ENCODE data around the gene TOPBP1. TPM values are rescaled to one million over a fixed set of nuclear protein-coding genes. Genes with fewer than 3 reads are reported as not detected.

The TOPBP1 gene
- total and polyA plus RNA-seq, 2 of the 4 experiments (the other 2 are of a cell fraction) = 19.5 to 50.5 TPM

GRCh38 chr3:133561679-133562078, 100.1 kb downstream of the TOPBP1 start:
- no peak for DNase-seq
- Histone ChIP-seq H4K8ac (ENCODE audit: low read depth in 2 of 2, low read length in 2 of 2) (no peak overlapping the region), H2BK20ac (ENCODE audit: low read depth, low read length) (no peak overlapping the region), H3K23ac (ENCODE audit: low read depth, low read length) (no peak overlapping the region), H4K5ac (ENCODE audit: low read depth, low read length) (no peak overlapping the region), H3K18ac (ENCODE audit: low read depth, low read length) (no peak overlapping the region), H2AK9ac (replicated peaks; ENCODE audit: low read depth, low read length, poor library complexity) (no peak overlapping the region), H3K79me1 (ENCODE audit: low read depth in 1 of 2, low read length in 2 of 2) (no peaks in the 10 kb centered on the region), H3K27me3 (ENCODE audit: control insufficient read depth, insufficient read depth, low read length) (no peaks in the 10 kb centered on the region), H3K4me3 (ENCODE audit: insufficient read depth, low read depth, low read length) (no peak overlapping the region), H4K91ac (ENCODE audit: insufficient read depth, low read depth, low read length) (no peak overlapping the region; the same call in 1 of the 2 replicates), H3K56ac (ENCODE audit: extremely low read depth, insufficient read depth, low read length) (no peak overlapping the region), H3K9me3 (ENCODE audit: control insufficient read depth, insufficient read depth, low read length) (peaks cover 2% of the 10 kb centered on the region; the same call in 1 of the 2 replicates), H3K9ac (ENCODE audit: low read depth, low read length) (no peak overlapping the region), H3K4me2 (ENCODE audit: low read depth, low read length) (no peak overlapping the region), H3K14ac (replicated peaks; ENCODE audit: low read depth, low read length) (no peak overlapping the region), H4K20me1 (ENCODE audit: insufficient read depth, low read length) (no peaks in the 10 kb centered on the region), H3K9me1 (ENCODE audit: insufficient read depth, low read length) (peaks cover 14% of the 10 kb centered on the region; the same call in 1 of the 2 replicates), H2AFZ (replicated peaks; ENCODE audit: low read length, poor library complexity) (no peak overlapping the region), H3K4ac (ENCODE audit: low read depth, low read length) (no peak overlapping the region; the same call in 1 of the 2 replicates), H2AK5ac (ENCODE audit: low read depth, low read length) (no peak overlapping the region; the same call in 1 of the 2 replicates), H2BK15ac (ENCODE audit: low read depth, low read length) (no peak overlapping the region), H3K36me3 (ENCODE audit: control insufficient read depth, insufficient read depth, low read length) (no peaks in the 10 kb centered on the region), H3K27ac (ENCODE audit: insufficient read depth, low read length) (no peak overlapping the region), H2BK5ac (ENCODE audit: low read depth, low read length, poor library complexity, severe bottlenecking) (no peak overlapping the region), H3K4me1 (ENCODE audit: control insufficient read depth, insufficient read depth, low read length) (peaks cover 8% of the 10 kb centered on the region), H2BK120ac (ENCODE audit: low read depth, low read length) (peak overlapping the region; percentile 63; the same call in 1 of the 2 replicates)
- ChIA-PET POLR2A (ENCODE audit: unreplicated experiment) (no interaction called here), CTCF (interaction anchor here (0.8 kb wide), 1 partner anchor 15 kb away, joined by 3 read pairs; no protein-coding TSS in a partner anchor)
- WGBS, 2 experiments (ENCODE audit: extremely low coverage in 2 of 2, insufficient read length in 1 of 2) = no CpG with 5 or more reads among the region's 2 CpGs
- dilution Hi-C loops (cut with HindIII; ENCODE audit: low sequenced_read_pairs, unreplicated experiment) = no loop called here
- TF ChIP-seq RCOR1 (IDR thresholded peaks at IDR 0.05; ENCODE audit: insufficient replicate concordance, low read length) (no peak), MXI1 (IDR thresholded peaks at IDR 0.05; ENCODE audit: borderline replicate concordance, low read depth, low read length) (no peak), RAD21 (IDR thresholded peaks at IDR 0.05; ENCODE audit: low read length) (no peak), MAZ (IDR thresholded peaks at IDR 0.05; ENCODE audit: borderline replicate concordance, low read depth, low read length) (no peak), MAFK (IDR thresholded peaks at IDR 0.05; ENCODE audit: low read depth, low read length) (no peak), CEBPB (IDR thresholded peaks at IDR 0.05; ENCODE audit: low read depth, low read length) (no peak), NFE2L2 (IDR thresholded peaks at IDR 0.05; ENCODE audit: low read depth, low read length) (no peak), USF2 (IDR thresholded peaks at IDR 0.05; ENCODE audit: low read depth, low read length) (no peak), ELK1 (IDR thresholded peaks at IDR 0.05; ENCODE audit: borderline replicate concordance, low read depth, low read length) (no peak), POLR2A (IDR thresholded peaks at IDR 0.05; ENCODE audit: low read depth, low read length) (no peak), RFX5 (IDR thresholded peaks at IDR 0.05; ENCODE audit: low read depth, low read length) (no peak), FOS (IDR thresholded peaks at IDR 0.05; ENCODE audit: low read depth, low read length) (no peak), CHD1 (IDR thresholded peaks at IDR 0.05; ENCODE audit: low read depth, low read length) (no peak), CTCF (conservative IDR thresholded peaks at IDR 0.05; ENCODE audit: low read depth, low read length) (no peak), SMC3 (IDR thresholded peaks at IDR 0.05; ENCODE audit: low read depth, low read length) (no peak), BHLHE40 (IDR thresholded peaks at IDR 0.05; ENCODE audit: low read depth, low read length) (no peak)
- BruUV-seq (replicated peaks) = no TSS peak
- no peak for ATAC-seq (ENCODE audit: low read depth)
- intact Hi-C loops (cut with micrococcal nuclease) = no loop called here
- in situ Hi-C loops (cut with MboI; ENCODE audit: low sequenced_read_pairs) = no loop called here
